Cortex of kidney (tissue), 1 donor: ENCODE measurements around the gene KLHL28.

Experiments used
- DNase-seq: peaks from one replicate; lab custom pipeline; 2025; lab: John Stamatoyannopoulos, UW

The KLHL28 gene

GRCh38 chr14:44960646-44961045, 1.1 kb downstream of the KLHL28 start:
- DNase-seq, result no peak

- DNase-seq, result no peak
Measured at GRCh38 chr14:44960146-44960545, 1.6 kb downstream of the KLHL28 start.

DNA sequence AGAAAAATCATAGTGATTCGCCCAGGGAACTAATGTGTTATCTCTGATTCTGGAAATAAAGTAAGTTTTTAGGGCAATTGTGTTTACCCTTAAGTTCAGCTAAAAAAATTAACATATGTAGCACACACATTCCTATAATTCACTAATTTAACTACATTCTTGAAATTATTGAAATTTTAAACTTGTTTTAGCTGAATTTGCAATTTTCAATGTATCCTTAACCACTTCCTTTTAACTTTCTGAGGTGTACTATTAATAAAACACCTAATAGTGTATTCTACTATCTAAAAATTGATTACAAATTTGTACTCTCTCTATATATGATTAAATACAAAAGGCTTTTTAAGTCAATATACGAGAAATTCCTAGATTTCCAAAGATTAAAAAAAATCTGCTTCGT, 2.2 kb downstream of the KLHL28 start:
- no peak for DNase-seq

GRCh38 chr14:44956866-44957265, 4.9 kb downstream of the KLHL28 start:
- DNase-seq, result no peak

- DNase-seq, result no peak
Measured at GRCh38 chr14:44955528-44955927, 6.2 kb downstream of the KLHL28 start.

GRCh38 chr14:44954750-44955149, 7.0 kb downstream of the KLHL28 start:
- no peak for DNase-seq

GRCh38 chr14:44952391-44953110, 9.2 kb downstream of the KLHL28 start:
- no peak for DNase-seq

DNA sequence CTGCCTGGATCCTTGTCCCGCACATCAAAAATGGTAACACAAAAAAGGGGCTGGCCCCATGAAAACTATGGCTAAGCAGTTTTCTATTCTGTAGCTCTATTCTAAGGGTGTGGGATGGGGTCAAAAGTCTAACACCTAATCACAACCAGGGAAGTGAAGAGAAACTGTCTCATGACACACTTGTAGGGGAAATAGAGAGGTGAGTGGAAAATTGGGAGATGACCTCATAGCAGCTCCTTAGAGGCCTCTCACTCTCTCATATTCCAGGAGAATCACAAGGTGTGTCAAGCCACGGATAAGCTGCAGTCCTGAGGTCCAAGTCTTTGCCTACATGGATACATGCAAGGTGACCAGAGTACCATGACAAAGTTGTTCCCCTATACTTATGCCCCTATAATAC, 10.7 kb downstream of the KLHL28 start:
- DNase-seq, result no peak

GRCh38 chr14:44945264-44945663, 16.5 kb downstream of the KLHL28 start:
- DNase-seq, result no peak

DNA sequence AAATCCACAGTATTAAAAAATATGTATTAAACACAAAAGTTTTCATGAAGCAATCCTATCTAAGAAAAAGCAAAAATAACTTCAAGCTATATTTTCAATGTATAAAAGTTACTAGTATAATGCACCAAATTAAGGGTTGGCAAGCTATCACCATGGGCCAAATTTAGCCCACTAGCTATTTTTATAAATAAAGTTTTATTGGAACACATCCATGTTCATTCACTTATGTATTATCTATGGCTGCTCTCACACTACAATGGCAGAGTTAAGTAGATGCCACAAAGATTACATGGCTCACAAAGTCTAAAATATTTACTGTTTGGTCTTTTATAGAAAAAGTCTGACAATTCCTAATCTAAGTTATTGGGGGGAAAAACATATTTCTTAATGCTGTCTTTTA, 17.6 kb downstream of the KLHL28 start:
- DNase-seq, result no peak

DNA sequence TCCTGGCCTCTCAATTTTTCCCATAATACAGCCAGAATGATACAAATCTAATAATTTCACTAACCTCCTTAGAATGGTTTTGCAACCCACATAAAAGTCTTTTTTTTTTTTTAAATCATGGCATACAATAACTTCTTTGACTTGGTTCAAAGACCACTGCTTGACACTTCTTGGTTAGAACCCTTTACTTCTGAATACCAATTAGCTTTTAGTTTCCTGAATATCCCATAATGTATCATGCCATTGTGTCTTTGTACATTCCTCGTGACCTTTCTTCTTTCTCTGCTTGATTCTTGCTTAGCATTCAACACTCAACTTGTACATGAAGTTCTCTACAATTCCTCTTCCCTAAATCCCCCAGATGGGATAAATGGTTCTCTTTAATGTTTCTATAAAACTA, 19.3 kb downstream of the KLHL28 start:
- DNase-seq, result no peak

DNA sequence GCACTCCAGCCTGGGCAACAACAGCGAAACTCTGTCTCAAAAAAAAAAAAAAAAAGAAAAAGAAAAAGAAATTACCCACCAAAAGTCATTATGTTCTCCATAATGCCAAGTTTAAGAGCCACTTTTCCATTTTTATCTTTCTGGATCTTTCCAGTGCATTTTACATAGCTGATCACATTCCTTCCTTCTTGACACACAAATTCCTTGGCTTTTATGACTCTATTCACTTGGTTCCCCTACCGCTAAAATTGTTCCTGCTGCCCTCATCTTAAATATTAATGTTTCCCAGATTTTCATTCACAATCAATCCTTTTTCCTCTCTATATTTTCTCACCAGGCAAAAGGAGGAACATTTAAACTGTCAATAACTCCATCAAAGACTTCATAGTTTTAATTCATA, 20.2 kb downstream of the KLHL28 start:
- no peak for DNase-seq

DNA sequence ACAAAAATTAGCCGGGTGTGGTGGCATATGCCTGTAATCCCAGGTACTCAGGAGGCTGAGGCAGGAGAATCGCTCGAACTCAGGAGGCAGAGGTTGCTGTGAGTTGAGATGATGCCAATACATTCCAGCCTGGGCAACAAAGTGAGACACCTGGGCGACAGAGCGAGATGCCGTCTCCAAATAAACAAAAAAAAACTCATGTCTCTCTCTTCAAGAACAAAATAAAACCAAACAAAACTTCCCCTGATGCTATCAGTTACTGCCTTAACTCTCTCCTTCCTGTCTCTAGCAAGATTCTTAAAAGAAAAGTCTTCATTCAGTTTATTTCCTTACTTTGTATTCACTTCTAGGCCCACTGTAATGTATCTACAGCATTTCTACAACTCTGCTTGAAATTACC, 20.8 kb downstream of the KLHL28 start:
- DNase-seq, result no peak

- DNase-seq, result no peak
Measured at GRCh38 chr14:44940211-44940610, 21.5 kb downstream of the KLHL28 start.

- no peak for DNase-seq
Measured at GRCh38 chr14:44937547-44937946, 24.2 kb downstream of the KLHL28 start.

DNA sequence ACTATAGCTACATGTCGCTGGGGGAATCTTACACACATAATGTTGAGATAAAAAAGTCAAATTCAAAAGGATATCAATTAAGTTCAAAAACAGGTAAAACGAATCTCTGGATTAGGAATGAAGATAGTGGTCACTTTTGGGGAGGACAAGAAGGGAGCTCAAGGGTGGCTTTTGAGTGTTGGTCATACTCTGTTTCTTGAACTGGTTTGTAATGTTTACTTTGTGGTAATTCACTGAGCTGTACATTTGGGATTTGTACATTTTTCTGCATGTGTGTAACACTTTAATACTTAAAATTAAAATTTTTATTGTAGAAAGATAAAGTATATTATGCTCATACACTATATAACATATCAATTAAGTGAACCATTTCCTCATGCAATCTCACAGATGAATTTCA, 26.6 kb downstream of the KLHL28 start:
- no peak for DNase-seq

GRCh38 chr14:44928793-44929192, 33.0 kb downstream of the KLHL28 start:
- DNase-seq, result no peak

DNA sequence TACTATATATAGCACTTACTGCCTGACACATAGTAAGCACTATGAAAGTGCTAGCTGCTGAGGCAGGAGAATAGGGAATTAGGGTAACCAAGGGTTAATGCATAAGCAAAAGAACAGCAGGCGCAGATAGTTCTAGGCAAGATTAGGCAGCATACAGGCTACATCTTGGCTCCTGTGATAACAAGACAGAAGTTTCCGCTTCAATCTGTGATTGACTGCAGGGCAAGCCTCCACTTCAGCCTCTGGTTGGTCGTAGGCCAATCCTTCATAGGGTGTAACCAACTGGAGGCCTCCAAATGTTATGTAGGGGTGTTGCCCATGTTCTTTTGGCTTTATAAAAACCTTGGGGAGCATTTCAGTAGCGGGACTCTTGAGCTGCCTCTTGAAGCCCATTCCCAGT, 46.9 kb downstream of the KLHL28 start:
- DNase-seq, result no peak

DNA sequence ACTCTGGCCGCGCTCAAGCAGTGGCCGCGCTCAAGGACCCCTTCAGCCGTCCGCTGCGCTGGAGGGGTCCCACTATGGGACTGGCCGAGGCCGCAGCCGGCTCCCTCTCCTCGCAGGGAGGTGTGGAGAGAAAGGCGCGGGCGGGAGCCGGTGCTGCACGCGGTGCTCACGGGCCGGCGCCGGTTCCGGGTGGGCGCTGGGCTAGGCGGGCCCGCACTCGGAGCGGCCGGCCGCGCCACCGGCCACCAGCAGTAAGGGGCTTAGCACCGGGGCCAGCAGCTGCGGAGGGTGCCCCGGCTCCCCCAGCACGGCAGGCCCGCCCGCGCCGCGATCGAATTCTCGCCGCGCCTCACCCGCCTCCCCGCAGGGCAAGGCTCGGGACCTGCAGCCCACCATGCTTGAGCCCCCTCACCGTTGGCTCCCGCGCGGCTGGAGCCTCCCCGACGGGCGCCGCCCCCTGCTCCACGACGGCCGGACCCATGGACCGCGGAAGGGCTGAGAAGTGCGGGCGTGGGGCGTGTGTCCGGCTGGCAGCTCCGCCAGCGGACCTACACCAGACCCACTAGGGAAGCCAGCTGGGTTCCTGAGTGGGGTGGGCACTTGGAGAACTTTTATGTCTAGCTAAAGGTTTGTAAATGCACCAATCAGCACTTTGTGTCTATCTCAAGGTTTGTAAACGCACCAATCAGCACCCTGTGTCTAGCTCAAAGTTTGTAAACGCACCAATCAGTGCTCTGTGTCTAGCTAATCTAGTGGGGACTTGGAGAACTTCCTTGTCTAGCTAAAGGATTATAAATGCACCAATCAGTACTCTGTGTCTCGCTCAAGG, 49.5 kb downstream of the KLHL28 start:
- no peak for DNase-seq

DNA sequence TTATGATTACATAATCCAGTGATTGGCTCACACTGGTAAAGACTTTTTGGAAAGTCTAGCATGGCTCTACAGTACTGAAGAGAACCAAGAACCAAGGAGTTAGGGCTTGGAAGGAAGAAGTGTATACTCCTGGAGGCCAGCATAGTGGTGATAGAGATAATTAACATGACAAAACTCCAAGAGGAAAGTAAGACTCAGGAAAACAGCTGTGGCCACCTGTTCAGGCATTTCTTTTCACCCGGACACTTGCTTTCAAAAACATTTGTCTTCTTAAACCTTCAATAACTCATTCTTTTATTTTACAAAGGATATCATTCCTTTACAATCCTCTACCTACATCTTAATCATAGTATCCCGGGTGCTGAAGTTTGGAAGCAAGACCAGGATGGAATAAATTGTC, 50.9 kb downstream of the KLHL28 start:
- DNase-seq, result no peak

DNA sequence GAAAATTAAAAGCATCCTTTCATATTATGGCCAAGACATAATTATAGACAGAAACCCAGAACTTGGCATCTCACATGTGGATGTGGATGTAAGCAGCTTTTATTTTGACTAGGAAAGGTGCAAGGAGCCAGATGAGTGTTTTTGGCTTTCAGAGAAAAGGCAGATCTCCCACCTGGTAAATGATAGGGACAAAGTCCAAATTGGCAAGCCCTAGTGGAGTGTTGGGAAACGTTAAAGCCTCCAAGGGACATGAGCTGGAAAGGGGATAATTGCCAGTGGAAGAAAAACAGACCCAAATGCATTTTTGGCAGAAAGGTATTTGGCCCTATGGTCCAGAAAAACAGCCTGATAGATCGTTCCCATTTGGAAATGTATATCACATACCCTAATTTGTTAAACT, 60.1 kb downstream of the KLHL28 start:
- DNase-seq, result no peak

- DNase-seq, result no peak
Measured at GRCh38 chr14:44898551-44898950, 63.2 kb downstream of the KLHL28 start.

- DNase-seq, result no peak
Measured at GRCh38 chr14:44897845-44898151, 63.9 kb downstream of the KLHL28 start.
